ENCODE measurements around the gene G6PC3.

GRCh38 chr17:44095388-44095646 lies 24.8 kb downstream of the G6PC3 start:
- TF ChIP-seq CTCF (IDR thresholded peaks at IDR 0.05) (no peak), ZFX (IDR thresholded peaks at IDR 0.05; ENCODE audit: borderline replicate concordance) (no peak)
